Stimulated activated CD4-positive, alpha-beta T cell treated with anti-CD3 and anti-CD28 coated beads, Interleukin-4, amount 100 ng/mL, for 4 hours (primary cell): ENCODE data around the gene PLEKHB2.
"Not testable (repeated sequence)": the region's sequence is repeated elsewhere in the genome, so short reads cannot be mapped to it uniquely, and the experiment has no call there.

Experiments used
- DNase-seq, 2 experiments: peaks; one replicate each; pipeline ENCODE4 v3.0.0-alpha.2; 2020

PLEKHB2 gene

DNA sequence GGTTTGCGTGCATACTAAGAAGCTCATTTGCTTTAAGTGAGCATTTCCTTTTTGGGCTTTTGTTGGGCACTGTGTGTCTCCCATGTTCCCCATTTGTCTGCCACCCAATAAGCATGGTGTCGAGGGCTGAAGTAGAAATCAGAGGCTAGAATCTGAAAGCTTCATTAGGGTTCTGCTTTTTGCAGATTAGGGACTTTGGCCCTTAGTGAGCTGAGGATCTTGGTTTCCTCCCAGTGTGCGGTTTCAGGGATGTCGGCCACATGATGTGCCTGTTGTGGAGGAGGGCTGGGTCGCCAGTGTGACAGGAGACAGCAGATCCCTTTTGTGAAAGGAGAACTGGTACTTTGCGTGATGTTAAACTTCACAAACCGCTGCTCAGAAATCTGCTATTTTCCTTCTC is 41.1 kb downstream of the PLEKHB2 start:
- no peak for DNase-seq

DNA sequence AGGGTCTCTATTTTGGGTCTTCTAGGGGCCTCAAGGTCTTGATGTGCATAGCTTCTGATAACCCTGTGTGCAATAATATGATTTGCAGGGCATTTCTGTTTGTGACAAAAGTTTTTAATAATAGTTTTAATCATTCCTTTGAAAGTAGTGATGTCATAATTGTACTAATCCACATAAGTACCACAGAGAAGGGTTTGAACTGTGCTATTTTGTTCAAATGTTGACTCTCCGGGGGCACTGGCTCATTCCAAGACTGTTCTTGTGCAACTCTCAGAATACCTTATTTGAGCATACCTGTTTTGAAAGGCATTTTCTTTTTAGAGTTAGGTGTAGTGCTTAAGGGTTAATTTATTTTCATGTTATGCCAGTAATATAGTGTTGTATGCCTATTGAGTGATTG is 41.6 kb downstream of the PLEKHB2 start:
- no peak for DNase-seq

DNA sequence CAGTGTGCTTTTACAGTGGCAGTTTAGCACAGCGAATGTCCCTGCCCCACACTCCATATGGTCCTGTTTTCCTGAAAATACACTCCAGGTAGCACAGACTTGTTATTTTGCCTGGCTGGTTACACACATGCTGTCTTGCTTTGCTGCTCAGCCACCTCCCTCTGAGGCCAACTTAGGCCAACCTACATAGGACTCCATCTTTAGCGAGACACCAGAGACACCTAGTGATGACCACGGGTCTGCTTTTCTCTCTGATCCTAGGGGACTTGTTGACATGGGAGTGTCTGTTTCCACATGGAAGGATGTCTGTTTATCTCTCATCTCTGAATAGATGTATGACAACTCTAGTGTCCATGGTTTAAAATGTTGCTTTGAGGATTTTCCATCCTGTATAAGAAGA is 43.3 kb downstream of the PLEKHB2 start:
- DNase-seq: no peak

DNA sequence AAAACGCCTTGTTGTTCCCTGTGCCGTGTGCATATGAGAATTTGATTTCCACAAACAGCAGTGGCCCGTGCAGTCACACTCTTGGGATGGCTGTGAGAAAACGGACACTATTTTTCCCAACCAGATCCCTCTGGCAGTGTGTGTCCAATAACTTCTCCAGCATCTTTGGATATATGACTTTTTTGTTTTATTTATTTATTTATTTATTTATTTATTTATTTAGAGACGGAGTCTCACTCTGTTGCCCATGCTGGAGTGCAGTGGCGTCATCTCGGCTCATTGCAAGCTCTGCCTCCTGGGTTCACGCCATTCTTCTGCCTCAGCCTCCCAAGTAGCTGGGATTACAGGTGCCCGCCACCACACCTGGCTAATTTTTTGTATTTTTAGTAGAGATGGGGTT is 45.0 kb downstream of the PLEKHB2 start:
- DNase-seq: not testable (repeated sequence)

DNA sequence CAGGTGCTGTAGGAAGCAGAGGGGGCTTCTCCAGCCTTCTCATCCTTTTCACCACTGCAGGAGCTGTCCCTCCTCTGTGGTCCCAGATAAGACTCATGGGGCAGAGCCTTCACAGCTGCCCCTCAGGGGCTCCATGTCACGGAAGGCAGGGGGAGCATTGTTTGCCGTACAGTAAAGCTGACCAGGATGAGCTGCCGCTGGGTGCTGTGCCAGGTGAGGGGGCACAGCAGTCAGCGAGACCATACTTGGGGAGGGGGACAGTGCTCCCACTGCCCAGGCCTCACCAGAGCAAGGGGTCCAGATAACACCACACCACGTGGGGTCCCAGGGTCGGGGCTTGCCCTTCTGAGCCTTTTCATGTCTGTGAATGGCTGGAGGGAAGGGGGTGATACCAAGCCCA is 46.3 kb downstream of the PLEKHB2 start:
- no peak for DNase-seq

DNA sequence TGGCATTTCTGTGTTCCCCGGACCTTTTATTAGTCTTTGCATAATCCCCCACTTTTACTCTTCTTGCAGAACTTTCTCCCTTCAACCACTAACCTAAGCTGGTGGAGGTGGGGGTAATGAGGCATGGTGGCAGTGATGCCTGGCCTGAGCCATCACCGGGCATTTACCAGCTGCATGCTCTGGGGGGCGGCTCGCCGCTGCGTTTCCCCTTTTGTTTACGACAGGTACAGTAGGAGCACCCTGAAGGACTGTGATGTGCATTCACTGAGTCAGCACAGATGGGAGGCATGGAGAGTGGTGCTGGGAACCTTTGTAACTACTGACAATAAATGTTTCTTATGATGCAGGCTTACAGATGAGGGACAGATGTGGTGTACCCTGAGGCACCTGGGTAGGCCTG is 46.9 kb downstream of the PLEKHB2 start:
- DNase-seq: no peak

DNA sequence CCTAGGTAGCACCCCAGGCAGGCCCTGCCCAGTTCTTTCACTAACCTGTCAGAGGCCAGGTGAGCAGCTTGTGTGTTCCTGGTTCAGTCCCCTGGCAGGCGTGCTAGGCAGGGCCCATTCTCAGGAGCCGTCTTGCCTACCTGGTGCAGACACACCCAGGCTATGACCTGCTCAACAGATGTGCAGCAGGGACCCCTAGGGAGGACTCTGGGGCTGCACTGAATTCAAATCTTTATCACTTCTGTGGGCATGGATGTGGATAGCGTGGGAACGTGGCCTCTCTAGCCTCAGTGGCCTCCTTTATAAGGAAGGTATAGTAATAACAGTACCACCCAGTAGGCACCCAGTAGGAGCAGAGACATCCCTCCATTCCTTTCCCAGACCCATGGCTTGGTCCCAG is 48.4 kb downstream of the PLEKHB2 start:
- no peak for DNase-seq

DNA sequence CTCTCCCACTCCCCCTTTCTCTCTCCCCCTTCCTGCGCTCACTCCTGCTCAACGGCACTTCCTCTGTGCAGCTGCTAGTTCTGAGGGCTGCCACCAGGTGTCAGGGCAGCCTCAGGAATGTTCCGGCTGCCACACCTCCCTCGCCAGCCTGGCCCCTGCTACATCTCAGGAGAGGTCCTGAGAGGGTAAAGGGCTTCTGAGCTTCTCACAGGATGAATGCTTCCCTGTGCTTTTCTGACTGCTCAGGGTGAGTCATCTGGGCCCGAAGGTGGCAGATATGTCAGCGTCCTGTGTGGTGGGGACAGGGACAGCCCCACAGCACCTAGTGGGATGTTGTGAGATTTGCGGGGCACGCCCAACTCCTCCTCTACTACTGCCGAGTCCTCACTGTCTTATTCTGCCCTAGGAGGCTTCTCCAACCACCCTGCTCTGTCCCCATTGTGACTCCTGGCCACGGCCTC is 49.0 kb downstream of the PLEKHB2 start:
- DNase-seq: peak; percentile 69 to 80

DNA sequence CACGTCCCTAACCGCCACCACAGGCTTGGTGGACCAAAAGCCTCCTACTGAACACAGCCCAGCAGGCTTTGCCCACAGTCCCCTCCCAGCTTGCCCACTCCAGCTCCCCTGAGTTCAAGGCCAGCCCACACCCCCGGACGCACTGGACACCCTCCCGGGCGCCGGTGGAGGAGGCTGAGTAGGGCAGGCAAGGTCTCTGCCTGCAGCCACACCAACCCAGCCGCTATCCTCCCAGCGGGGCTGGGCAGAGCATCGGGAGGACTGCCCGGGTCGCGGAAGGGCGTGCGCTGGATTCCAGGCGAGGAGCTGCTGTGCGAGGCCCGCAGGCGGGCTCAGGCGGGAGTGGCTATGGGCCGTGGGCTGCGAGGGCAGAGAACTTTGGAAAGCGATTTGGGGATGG is 49.5 kb downstream of the PLEKHB2 start:
- DNase-seq: no peak

DNA sequence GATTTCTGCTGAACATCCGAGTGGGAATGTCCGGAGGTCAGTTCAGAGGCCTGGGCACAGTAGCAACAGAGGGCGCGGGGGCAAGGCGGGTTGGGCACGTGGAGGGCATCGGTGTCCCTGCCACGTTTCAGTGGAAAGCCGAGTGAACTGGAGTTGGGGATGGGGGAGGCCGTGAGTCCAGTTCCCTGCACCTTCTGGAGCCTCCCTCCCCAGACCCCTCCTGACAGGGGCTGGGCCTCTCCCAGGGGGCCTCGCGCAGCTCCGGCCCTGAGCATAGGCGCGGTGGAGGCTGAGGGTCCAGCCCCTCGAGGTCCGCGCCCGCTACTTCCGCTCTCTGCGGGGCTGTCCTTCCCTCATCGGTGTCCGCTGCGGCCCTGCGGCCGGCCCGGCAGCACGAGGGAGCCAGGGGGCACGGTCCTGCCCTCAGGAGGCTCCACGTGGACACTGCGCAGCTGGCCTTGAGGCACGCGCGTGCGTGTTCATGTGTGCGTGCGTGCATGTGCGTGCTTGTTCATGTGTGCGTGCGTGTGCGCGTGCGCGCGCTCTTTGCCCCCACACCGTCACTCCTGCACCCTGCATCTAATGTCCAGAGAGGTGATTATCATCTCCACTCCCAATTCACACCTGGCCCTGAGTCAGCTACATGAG is 50.2 kb downstream of the PLEKHB2 start:
- DNase-seq: no peak

DNA sequence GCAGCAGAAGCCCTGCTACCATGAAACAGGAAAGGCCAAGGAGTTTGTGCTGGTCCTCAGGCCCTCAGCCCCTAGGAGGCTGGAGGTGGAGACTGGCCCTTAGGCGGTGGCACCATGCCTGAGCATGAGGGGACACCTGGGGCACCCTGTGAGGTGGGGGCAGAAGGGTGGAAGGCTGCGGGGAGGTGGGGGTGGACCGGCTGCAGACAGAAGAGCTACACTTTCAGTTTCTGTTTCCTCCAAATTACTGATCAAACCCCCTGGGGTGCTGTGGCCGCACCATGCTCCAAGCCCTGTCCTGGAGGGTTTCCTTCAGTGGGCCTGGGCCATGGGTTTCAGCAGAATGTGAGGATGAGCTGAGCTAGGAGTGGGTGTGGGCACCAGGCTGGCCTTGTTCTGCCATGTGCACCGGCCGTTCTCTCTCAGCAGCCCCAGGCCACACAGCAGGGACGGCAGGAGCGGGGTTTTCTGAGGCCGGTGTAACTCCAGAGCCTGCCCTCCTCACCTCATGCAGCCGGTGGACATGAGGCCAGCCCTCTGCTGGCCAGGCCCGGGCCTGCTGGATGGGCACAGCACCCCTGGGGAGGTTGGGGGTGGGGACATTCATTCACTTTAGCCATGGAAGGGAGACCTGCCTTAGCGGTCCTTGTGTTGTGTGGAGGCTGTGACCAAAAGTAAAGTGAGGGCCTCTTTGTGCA is 51.5 kb downstream of the PLEKHB2 start:
- DNase-seq: peak in 1 of 2 experiments; percentile 31

DNA sequence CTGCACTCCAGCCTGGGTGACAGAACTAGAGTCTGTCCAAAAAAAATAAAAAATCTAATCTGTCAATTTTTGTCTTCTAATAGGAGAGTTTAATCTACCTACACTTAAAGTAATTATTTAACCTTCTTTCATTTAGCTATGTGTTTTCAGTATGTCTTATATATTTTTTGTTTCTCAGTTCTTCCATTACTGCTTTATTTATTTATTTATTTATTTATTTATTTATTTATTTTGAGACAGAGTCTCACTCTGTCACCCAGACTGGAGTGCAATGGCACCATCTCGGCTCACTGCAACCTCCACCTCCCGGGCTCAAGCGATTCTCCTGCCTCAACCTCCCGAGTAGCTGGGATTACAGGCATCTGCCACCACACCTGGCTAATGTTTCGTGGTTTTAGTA is 60.4 kb downstream of the PLEKHB2 start:
- not testable (repeated sequence) for DNase-seq

DNA sequence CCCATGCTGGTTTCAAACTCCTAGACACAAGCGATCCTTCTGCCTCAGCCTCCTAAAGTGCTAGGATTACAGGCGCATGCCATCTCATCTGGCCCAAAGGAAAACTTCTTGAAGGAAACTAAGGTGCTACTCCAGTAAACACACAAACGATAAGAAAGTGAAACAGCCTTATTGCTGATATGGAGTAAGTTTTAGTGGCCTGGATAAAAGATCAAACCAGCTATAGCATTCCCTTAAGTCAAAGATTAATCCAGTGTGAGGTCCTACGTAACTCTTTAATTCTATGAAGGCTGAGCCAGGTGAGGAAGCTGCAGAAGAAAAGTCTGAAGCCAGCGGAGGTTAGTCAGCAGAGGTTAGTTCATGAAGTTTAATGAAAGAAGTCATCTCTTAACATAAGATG is 63.4 kb downstream of the PLEKHB2 start:
- DNase-seq: no peak

DNA sequence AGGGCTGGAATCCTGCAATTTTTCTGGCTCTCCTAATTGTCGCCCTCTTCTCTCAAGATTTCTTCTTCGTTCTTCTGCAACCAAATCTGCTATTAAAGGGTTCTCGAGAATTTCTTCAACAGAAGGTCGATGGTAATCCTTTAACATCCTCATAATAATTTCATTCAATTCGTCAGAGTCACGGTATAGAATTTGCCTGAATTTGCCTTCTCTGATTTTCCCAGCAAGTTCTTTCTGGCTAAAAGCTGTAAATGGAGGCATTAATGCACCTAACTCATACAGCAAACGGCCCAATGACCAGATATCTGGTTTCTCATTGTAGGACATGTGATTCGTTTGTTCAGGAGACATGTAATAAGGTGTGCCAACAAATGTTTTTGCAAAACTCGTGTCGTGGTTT is 72.9 kb downstream of the PLEKHB2 start:
- DNase-seq: not testable (repeated sequence)

DNA sequence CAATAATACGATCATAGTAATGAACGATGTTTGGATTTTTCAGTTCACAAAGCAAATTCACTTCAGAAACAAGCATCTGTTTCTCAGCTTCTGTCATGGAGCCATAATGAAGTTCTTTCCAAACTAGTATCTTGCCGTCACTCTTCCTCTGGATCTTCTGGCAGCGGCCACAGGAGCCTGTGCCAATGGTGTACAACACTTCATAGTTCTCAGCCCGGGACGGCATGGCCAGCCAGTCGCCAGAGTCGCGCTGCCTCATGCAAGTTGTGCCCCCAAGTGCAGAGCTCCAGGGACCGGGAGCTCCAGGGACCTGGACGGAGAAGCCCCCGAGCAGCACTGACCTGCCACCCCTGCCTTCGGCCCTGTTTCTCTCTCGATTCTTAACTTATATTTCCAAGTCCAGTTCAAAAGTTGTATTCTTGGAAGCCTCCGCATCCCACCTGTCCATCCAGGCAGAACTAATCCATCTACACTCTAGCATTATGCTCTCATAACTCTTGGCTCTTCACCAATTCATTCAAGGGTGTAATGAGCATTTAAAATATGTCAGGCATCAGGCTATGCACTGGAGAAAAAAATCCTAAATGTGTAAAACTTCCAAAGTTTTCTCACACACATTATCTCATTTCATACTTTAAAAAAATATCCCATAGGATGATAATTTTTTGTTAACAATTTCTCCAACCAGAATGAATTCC is 73.7 kb downstream of the PLEKHB2 start:
- not testable (repeated sequence) for DNase-seq

DNA sequence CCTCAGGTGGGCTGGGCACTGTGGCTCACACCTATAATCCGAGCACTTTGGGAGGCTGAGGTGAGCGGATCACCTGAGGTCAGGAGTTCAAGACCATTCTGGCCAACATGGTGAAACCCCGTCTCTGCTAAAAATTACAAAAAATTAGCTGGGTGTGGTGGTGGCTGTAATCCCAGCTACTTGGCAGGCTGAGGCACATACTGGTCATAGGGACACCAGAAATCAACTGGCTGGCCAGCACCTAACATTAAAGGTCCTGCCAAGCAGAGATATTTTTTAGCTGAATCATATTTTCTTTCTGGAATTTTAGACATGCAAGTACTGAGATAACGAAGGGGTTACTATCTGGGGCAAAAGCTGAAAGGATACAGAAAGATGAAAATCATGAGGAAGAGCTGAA is 76.3 kb downstream of the PLEKHB2 start:
- not testable (repeated sequence) for DNase-seq

DNA sequence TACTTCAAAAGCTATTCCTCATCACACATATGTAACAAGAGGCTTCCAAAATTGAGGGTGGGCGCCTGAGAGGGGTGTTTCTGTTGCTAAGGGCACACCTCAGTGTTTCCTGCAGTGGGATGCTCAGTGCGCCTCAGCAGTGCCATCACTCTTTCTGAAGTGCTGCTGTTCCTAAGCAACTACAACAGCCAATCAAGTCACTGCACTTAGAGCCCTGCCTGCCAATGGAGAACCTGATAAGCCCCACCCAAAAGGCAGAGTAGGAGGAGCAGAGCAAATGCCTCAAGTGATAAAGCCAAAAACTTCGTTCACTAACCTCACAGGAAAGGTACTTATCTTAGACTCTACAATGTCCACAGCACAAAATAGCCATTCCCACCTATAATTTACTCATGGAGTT is 88.3 kb downstream of the PLEKHB2 start:
- DNase-seq: not testable (repeated sequence)

DNA sequence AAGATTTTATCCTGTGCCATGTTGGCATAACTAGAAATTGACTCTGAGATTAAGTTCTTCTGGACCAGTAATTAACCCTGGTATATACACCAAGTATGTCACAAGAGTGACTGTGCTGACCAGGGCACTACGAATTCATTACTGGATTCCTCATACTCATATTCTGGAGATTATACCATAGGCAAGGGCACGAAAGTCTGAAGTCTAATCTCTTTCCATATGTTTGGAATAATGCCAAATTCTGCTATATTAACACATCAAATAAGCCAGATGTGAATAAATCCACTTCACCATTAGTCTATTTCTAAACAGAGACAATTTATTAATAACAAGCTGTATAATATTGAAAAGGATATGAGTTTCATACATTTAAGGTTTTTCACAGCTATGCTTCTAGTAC is 91.0 kb downstream of the PLEKHB2 start:
- DNase-seq: not testable (repeated sequence)
